ENCODE results near the gene UBE2O.

DNA sequence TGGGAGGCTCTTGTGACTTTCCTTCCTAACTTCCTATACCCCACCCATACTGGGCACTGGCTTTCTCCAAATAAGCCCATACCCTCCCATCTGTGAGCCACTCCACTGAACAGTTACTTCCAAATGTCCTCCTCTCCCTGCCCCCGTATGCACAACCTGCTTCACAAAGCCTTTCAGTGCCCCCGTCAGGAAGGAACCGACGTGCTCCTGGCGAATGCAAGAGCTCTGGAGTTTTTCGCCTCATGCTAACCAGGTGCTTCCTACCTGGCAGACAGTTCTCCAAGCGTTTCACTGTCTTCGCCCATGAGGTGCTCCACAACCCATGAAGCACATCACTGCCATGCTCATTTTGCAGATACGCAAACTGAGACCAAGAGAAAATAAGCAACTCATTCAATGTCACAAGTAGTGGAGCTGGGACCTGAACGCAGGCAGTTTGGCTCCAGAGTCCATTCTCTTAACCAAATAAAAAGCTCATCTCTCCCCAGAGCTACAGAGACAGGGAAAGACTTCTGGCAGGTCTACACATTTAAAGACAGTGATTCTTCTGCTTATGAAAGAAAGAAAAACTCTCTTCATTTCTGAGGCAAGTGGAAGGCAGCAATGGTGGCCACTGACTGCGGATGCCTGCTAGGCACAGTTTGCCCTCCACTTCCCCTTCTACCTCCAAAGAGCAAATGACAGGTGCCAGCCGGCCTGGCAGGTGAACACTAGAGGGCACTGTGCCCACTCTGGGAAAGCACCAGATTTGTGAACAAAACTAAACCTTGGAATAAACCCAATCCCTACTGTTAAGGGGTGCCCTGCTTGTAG is 44.7 kb downstream of the UBE2O start:
- TF ChIP-seq, protein P1, sequence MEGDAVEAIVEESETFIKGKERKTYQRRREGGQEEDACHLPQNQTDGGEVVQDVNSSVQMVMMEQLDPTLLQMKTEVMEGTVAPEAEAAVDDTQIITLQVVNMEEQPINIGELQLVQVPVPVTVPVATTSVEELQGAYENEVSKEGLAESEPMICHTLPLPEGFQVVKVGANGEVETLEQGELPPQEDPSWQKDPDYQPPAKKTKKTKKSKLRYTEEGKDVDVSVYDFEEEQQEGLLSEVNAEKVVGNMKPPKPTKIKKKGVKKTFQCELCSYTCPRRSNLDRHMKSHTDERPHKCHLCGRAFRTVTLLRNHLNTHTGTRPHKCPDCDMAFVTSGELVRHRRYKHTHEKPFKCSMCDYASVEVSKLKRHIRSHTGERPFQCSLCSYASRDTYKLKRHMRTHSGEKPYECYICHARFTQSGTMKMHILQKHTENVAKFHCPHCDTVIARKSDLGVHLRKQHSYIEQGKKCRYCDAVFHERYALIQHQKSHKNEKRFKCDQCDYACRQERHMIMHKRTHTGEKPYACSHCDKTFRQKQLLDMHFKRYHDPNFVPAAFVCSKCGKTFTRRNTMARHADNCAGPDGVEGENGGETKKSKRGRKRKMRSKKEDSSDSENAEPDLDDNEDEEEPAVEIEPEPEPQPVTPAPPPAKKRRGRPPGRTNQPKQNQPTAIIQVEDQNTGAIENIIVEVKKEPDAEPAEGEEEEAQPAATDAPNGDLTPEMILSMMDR (IDR thresholded peaks at IDR 0.05; ENCODE audit: borderline replicate concordance, extremely low read depth, low read length, poor library complexity, severe bottlenecking) = peak; percentile 92
- TF ChIP-seq EZH2 (IDR thresholded peaks at IDR 0.05; ENCODE audit: borderline replicate concordance, low read depth, low read length, severe bottlenecking) = no peak
